Heart left ventricle (tissue), 13 donors: ENCODE data around the gene TSPOAP1.

ENCODE experiments used
- CTCF ChIP-seq, 12 donors: fragments of 200-600 bp; sonication (generic) in 4 of 12; IDR thresholded peaks; one replicate each; pipeline versions ENCODE4 v1.5.0 to v1.8.0; 2018 to 2022; ENCODE audit warnings: antibody characterized with exemption in 12 of 12, mild to moderate bottlenecking in 5 of 12
- POLR2A ChIP-seq, 2 donors: fragments of 450-650 bp; IDR thresholded peaks; one replicate each; pipeline ENCODE4 v1.6.1; 2017; ENCODE audit warnings: antibody characterized with exemption in 2 of 2, mild to moderate bottlenecking in 2 of 2, moderate library complexity in 2 of 2
- donor health status: ischemic (EF 13 %, LVEDD 7.1; RV severe dilation, severe dysfunction).
- donor health status: DM: no; HTN: yes; CAD: no.
- donor health status: DM: no; HTN: no; CAD: no.
- donor health status: ischemic (EF 25% LVEDD 6.9; RV normal size, moderate dysfunction).
- donor health status: ischemic (EF 25% LVEDD 5.7; RV mildly dilated, moderate dysfunction).
- donor health status: ischemic (EF 35%, LVEDD 5.7; RV mildly dilated, moderate dysfunction).
- donor health status: nonischemic (EF 11% LVEDD 7.7; RV severe dilation, severe dysfunction).
- donor health status: DM: yes; HTN: yes; CAD: no.
- donor health status: PGD.
- donor health status: ischemic (EF 29% LVEDD 5.4; RV normal size, mild dysfunction).
- donor health status: nonischemic (EF 23%, LVEDD 6.1; RV moderate dilation, normal function).

- TF ChIP-seq CTCF (IDR thresholded peaks at IDR 0.05): no peak
- TF ChIP-seq POLR2A (IDR thresholded peaks at IDR 0.05): no peak
These were observed 26.1 kb upstream of the TSPOAP1 start for GRCh38 chr17:58354541-58355216.
